C4-2B (cell line): Measurements from ENCODE around the gene CHD2.

Source experiments
- H3K27ac ChIP-seq: fragments of 450-650 bp; 2 replicates; pipeline ENCODE4 v1.5.1; 2017
- CTCF ChIP-seq: fragments of 450-650 bp; conservative IDR thresholded peaks from 2 replicates; pipeline ENCODE4 v1.5.1; 2017; ENCODE audit warnings: mild to moderate bottlenecking
- ZFX ChIP-seq: fragments of 450-650 bp; IDR thresholded peaks from 2 replicates; pipeline ENCODE4 v1.6.1; 2017

CHD2 gene

GRCh38 chr15:93066834-93067648 lies 166.9 kb downstream of the CHD2 start:
- H3K27ac ChIP-seq: no peak overlapping the region
- TF ChIP-seq ZFX (no peak), CTCF (no peak)

- TF ChIP-seq CTCF: no peak
- H3K27ac ChIP-seq: no peak overlapping the region
These were observed 167.5 kb downstream of the CHD2 start for GRCh38 chr15:93067649-93068085.

- no peak for TF ChIP-seq CTCF
- H3K27ac ChIP-seq: no peak overlapping the region
These were observed 168.6 kb downstream of the CHD2 start for GRCh38 chr15:93068581-93069199.

- TF ChIP-seq CTCF: no peak
- no peak for TF ChIP-seq ZFX
These were observed 170.0 kb downstream of the CHD2 start for GRCh38 chr15:93070132-93070531.

GRCh38 chr15:93070551-93071296 lies 170.6 kb downstream of the CHD2 start:
- no peak for TF ChIP-seq CTCF
- H3K27ac ChIP-seq: no peak overlapping the region

More at GRCh38 chr15:93070132-93070531, 170.0 kb downstream of the CHD2 start:
- H3K27ac ChIP-seq: no peak overlapping the region

- TF ChIP-seq ZFX (no peak), CTCF (no peak)
- H3K27ac ChIP-seq: no peak overlapping the region
These were observed 171.4 kb downstream of the CHD2 start for GRCh38 chr15:93071469-93071936.

- H3K27ac ChIP-seq: peak overlapping the region; percentile 30; the same call in 1 of the 2 replicates
- TF ChIP-seq ZFX (no peak), CTCF (no peak)
These were observed 171.9 kb downstream of the CHD2 start for GRCh38 chr15:93072011-93072410.
